Measurements from ENCODE around the gene RTKN2. TPM values are rescaled to one million over a fixed set of nuclear protein-coding genes. Genes with fewer than 3 reads are reported as not detected.

RTKN2 gene
- total and polyA plus RNA-seq, 2 of the 4 experiments (the other 2 are of a cell fraction): 0.75 to 0.90 TPM

- Histone ChIP-seq H3K14ac (replicated peaks; ENCODE audit: low read depth, low read length) (no peak overlapping the region), H3K79me1 (ENCODE audit: low read depth in 1 of 2, low read length in 2 of 2) (peaks cover 0 to 10% of the 10 kb centered on the region in 2 experiments; a peak in 2 of 4 replicates), H3K36me3 (ENCODE audit: control insufficient read depth, insufficient read depth, low read length) (no peaks in the 10 kb centered on the region; the same call in 1 of the 2 replicates), H4K20me1 (ENCODE audit: insufficient read depth, low read length) (no peaks in the 10 kb centered on the region), H3K18ac (ENCODE audit: low read depth, low read length) (no peak overlapping the region), H3K4me2 (ENCODE audit: low read depth, low read length) (no peak overlapping the region), H3K9me3 (ENCODE audit: control insufficient read depth, insufficient read depth, low read length) (no peaks in the 10 kb centered on the region), H2AFZ (replicated peaks; ENCODE audit: low read length, poor library complexity) (no peak overlapping the region), H3K9me1 (ENCODE audit: insufficient read depth, low read length) (no peaks in the 10 kb centered on the region), H4K91ac (ENCODE audit: insufficient read depth, low read depth, low read length) (no peak overlapping the region), H3K56ac (ENCODE audit: extremely low read depth, insufficient read depth, low read length) (no peak overlapping the region), H2AK5ac (ENCODE audit: low read depth, low read length) (no peak overlapping the region), H3K4me3 (ENCODE audit: insufficient read depth, low read depth, low read length) (no peak overlapping the region), H3K27me3 (ENCODE audit: control insufficient read depth, insufficient read depth, low read length) (no peaks in the 10 kb centered on the region), H2BK5ac (ENCODE audit: low read depth, low read length, poor library complexity, severe bottlenecking) (no peak overlapping the region), H2AK9ac (replicated peaks; ENCODE audit: low read depth, low read length, poor library complexity) (no peak overlapping the region), H3K27ac (ENCODE audit: insufficient read depth, low read length) (no peak overlapping the region), H4K8ac (ENCODE audit: low read depth in 2 of 2, low read length in 2 of 2) (no peak overlapping the region), H3K9ac (ENCODE audit: low read depth, low read length) (no peak overlapping the region), H2BK120ac (ENCODE audit: low read depth, low read length) (no peak overlapping the region), H2BK20ac (ENCODE audit: low read depth, low read length) (no peak overlapping the region), H3K23ac (ENCODE audit: low read depth, low read length) (no peak overlapping the region), H2BK15ac (ENCODE audit: low read depth, low read length) (no peak overlapping the region), H3K4ac (ENCODE audit: low read depth, low read length) (no peak overlapping the region), H4K5ac (ENCODE audit: low read depth, low read length) (no peak overlapping the region), H3K4me1 (ENCODE audit: control insufficient read depth, insufficient read depth, low read length) (0 out of 2 replicates have a peak, but pooled peaks cover 1% of the 10 kb centered on the region)
- ATAC-seq (ENCODE audit: low read depth) (no peak), DNase-seq (no peak)
- dilution Hi-C loops (cut with HindIII; ENCODE audit: low sequenced_read_pairs, unreplicated experiment) (no loop called here), in situ Hi-C loops (cut with MboI; ENCODE audit: low sequenced_read_pairs) (loop anchor here (25.0 kb wide), 1 partner anchor 553 kb away; the partner anchor contains the start of genes ADO and EGR2), intact Hi-C loops (cut with micrococcal nuclease) (no loop called here)
- ChIA-PET CTCF (interaction anchor here (0.6 kb wide), 1 partner anchor 183 kb away, joined by 3 read pairs; no protein-coding TSS in a partner anchor), POLR2A (ENCODE audit: unreplicated experiment) (no interaction called here)
- no CpG with 5 or more reads among the region's 3 CpGs for WGBS, 2 experiments (ENCODE audit: extremely low coverage in 2 of 2, insufficient read length in 1 of 2)
- no TSS peak for BruUV-seq (replicated peaks)
- no peak for TF ChIP-seq CHD1 (IDR thresholded peaks at IDR 0.05; ENCODE audit: low read depth, low read length)
- no peak for TF ChIP-seq RCOR1 (IDR thresholded peaks at IDR 0.05; ENCODE audit: insufficient replicate concordance, low read length)
- TF ChIP-seq SMC3 (IDR thresholded peaks at IDR 0.05; ENCODE audit: low read depth, low read length): no peak
- no peak for TF ChIP-seq FOS (IDR thresholded peaks at IDR 0.05; ENCODE audit: low read depth, low read length)
- TF ChIP-seq MAZ (IDR thresholded peaks at IDR 0.05; ENCODE audit: borderline replicate concordance, low read depth, low read length): no peak
- no peak for TF ChIP-seq MXI1 (IDR thresholded peaks at IDR 0.05; ENCODE audit: borderline replicate concordance, low read depth, low read length)
- TF ChIP-seq CEBPB (IDR thresholded peaks at IDR 0.05; ENCODE audit: low read depth, low read length): no peak
- no peak for TF ChIP-seq USF2 (IDR thresholded peaks at IDR 0.05; ENCODE audit: low read depth, low read length)
- no peak for TF ChIP-seq BHLHE40 (IDR thresholded peaks at IDR 0.05; ENCODE audit: low read depth, low read length)
- no peak for TF ChIP-seq ELK1 (IDR thresholded peaks at IDR 0.05; ENCODE audit: borderline replicate concordance, low read depth, low read length)
- TF ChIP-seq RAD21 (IDR thresholded peaks at IDR 0.05; ENCODE audit: low read length): no peak
- no peak for TF ChIP-seq POLR2A (IDR thresholded peaks at IDR 0.05; ENCODE audit: low read depth, low read length)
- no peak for TF ChIP-seq MAFK (IDR thresholded peaks at IDR 0.05; ENCODE audit: low read depth, low read length)
- TF ChIP-seq CTCF (conservative IDR thresholded peaks at IDR 0.05; ENCODE audit: low read depth, low read length): no peak
Measured at GRCh38 chr10:62258926-62259325, 9.7 kb downstream of the RTKN2 start.

Data from IMR-90 (cell line).